Ovary (tissue), 3 donors: ENCODE measurements around the gene NEO1.

Experiments
- POLR2A ChIP-seq: fragments of 450-650 bp; IDR thresholded peaks from one replicate; pipeline ENCODE4 v1.6.1; 2017; ENCODE audit warnings: antibody characterized with exemption, mild to moderate bottlenecking, moderate library complexity
- TF ChIP-seq, protein P1 (sequence below), 3 donors: fragments of 450-650 bp in 2 of 3; fragments of 200-600 bp in 1 of 3; IDR thresholded peaks; one replicate each; pipeline versions ENCODE4 v1.5.1 to v1.8.0; 2016 to 2022; ENCODE audit warnings: antibody characterized with exemption in 3 of 3, mild to moderate bottlenecking in 1 of 3
- donor health status: DM: no; HTN: no; CAD: no.

DNA sequence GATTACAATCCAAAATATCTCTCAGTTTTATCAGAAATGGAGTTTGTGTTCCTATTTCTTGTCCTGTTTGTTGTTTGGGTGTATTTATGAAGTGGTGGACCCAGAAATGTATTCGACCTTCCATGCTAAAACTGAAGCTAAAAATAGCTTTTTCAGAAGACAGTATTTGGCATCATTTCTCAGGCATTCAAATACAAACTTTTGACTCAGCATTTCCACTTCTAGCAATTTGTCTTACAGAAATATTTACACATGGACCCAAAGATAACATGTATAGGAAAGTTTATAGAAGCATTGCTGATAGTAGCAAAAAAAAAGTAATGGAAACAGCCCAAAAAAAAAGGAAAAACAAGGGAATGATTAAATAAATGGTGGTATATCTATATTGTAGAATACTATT, 160.2 kb downstream of the NEO1 start:
- TF ChIP-seq, protein P1, sequence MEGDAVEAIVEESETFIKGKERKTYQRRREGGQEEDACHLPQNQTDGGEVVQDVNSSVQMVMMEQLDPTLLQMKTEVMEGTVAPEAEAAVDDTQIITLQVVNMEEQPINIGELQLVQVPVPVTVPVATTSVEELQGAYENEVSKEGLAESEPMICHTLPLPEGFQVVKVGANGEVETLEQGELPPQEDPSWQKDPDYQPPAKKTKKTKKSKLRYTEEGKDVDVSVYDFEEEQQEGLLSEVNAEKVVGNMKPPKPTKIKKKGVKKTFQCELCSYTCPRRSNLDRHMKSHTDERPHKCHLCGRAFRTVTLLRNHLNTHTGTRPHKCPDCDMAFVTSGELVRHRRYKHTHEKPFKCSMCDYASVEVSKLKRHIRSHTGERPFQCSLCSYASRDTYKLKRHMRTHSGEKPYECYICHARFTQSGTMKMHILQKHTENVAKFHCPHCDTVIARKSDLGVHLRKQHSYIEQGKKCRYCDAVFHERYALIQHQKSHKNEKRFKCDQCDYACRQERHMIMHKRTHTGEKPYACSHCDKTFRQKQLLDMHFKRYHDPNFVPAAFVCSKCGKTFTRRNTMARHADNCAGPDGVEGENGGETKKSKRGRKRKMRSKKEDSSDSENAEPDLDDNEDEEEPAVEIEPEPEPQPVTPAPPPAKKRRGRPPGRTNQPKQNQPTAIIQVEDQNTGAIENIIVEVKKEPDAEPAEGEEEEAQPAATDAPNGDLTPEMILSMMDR (IDR thresholded peaks at IDR 0.05) = no peak
- TF ChIP-seq POLR2A = no peak
